ENCODE data around the gene AUTS2. TPM values are rescaled to one million over a fixed set of nuclear protein-coding genes. Genes with fewer than 3 reads are reported as not detected.

AUTS2 gene
- total RNA-seq, 1 experiment from 2014 or later = 256 TPM

DNA sequence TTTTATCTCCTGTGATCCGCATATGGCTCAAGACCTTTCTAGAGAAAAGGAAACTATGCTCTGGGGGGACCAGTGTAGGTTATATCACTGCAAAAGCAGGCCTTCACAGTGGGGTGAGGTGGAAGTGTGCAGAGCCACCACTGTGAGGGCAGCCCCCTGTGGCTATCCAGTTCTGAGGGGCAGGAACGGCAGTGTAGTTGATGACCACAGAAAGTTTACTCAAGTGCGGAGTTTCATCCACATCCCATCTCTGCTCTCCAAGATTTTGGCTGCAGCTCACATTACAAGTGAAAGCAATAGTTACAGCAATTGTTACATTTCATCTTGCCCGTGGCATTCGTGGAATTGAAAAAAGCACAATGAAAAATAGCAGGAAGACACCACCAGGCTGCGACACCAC is 1187.8 kb downstream of the AUTS2 start:
- DNase-seq = no peak

More for the DNA sequence above, 1187.8 kb downstream of the AUTS2 start:
- Mint-ChIP-seq H3K27ac (peak overlapping the region in 1 of 3 experiments; percentile 61; a peak in 3 of 7 replicates), H3K4me1 (peaks cover 8 to 12% of the 10 kb centered on the region in 2 experiments), H3K4me3 (no peak overlapping the region), H3K36me3 (ENCODE audit: insufficient read depth in 1 of 3, low read depth in 3 of 3) (peaks cover 77 to 99% (median 97%) of the 10 kb centered on the region in 3 experiments), H3K27me3 (ENCODE audit: low read depth) (peaks cover 2% of the 10 kb centered on the region; the same call in 1 of the 2 replicates), H3K9me3 (no peaks in the 10 kb centered on the region)
- no peaks in the 10 kb centered on the region for H3K79me1 ChIP-seq (ENCODE audit: insufficient read depth, low read depth, low read length, poor library complexity, severe bottlenecking)
- no peaks in the 10 kb centered on the region for H3K79me2 ChIP-seq (ENCODE audit: insufficient read depth, low read length)
- no peaks in the 10 kb centered on the region for H3K9me3 ChIP-seq (ENCODE audit: control insufficient read depth, low read depth, low read length)
- H3K9ac ChIP-seq (ENCODE audit: extremely low read depth, insufficient read length, low read length) = no peak overlapping the region
- H3K27me3 ChIP-seq (ENCODE audit: insufficient read depth, low read length) = no peaks in the 10 kb centered on the region
- no peak overlapping the region for H3K18ac ChIP-seq (ENCODE audit: insufficient read length, low read depth, low read length)
- H4K91ac ChIP-seq (ENCODE audit: insufficient read length, low read depth, low read length) = no peak overlapping the region
- WGBS (ENCODE audit: extremely low coverage, insufficient read length, low lambda C conversion rate) = no CpG with 5 or more reads among the region's 6 CpGs
- H2BK120ac ChIP-seq (ENCODE audit: low read depth, low read length, poor library complexity, severe bottlenecking) = no peak overlapping the region
- H2BK20ac ChIP-seq (ENCODE audit: low read depth, low read length, poor library complexity, severe bottlenecking) = no peak overlapping the region
- TF ChIP-seq, protein P1, sequence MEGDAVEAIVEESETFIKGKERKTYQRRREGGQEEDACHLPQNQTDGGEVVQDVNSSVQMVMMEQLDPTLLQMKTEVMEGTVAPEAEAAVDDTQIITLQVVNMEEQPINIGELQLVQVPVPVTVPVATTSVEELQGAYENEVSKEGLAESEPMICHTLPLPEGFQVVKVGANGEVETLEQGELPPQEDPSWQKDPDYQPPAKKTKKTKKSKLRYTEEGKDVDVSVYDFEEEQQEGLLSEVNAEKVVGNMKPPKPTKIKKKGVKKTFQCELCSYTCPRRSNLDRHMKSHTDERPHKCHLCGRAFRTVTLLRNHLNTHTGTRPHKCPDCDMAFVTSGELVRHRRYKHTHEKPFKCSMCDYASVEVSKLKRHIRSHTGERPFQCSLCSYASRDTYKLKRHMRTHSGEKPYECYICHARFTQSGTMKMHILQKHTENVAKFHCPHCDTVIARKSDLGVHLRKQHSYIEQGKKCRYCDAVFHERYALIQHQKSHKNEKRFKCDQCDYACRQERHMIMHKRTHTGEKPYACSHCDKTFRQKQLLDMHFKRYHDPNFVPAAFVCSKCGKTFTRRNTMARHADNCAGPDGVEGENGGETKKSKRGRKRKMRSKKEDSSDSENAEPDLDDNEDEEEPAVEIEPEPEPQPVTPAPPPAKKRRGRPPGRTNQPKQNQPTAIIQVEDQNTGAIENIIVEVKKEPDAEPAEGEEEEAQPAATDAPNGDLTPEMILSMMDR (conservative IDR thresholded peaks at IDR 0.05) = no peak
- no peak overlapping the region for H3K4me2 ChIP-seq (ENCODE audit: insufficient read depth, insufficient read length, low read length)
- H4K20me1 ChIP-seq (ENCODE audit: control insufficient read depth, insufficient read depth, insufficient read length) = no peaks in the 10 kb centered on the region
- H2BK5ac ChIP-seq (ENCODE audit: insufficient read length, low read length) = no peak overlapping the region
- no peak overlapping the region for H3T11ph ChIP-seq (ENCODE audit: low read length)
- H3K23me2 ChIP-seq (ENCODE audit: insufficient read length, low read depth, low read length, poor library complexity, severe bottlenecking) = no peaks in the 10 kb centered on the region
- no peak overlapping the region for H3K14ac ChIP-seq (ENCODE audit: insufficient read depth, low read length)
- no peak overlapping the region for H4K8ac ChIP-seq (replicated peaks; ENCODE audit: insufficient read length, low read depth, low read length)
- no peaks in the 10 kb centered on the region for H3K4me1 ChIP-seq (ENCODE audit: insufficient read depth, low read length)
- H2AFZ ChIP-seq (ENCODE audit: low read length) = no peak overlapping the region
- H3K4ac ChIP-seq (ENCODE audit: low read depth, low read length) = no peak overlapping the region
- no peak overlapping the region for H2AK5ac ChIP-seq (ENCODE audit: insufficient read length, low read length)
- no peak overlapping the region for H2BK15ac ChIP-seq (ENCODE audit: low read depth, low read length)
- H3K56ac ChIP-seq (ENCODE audit: insufficient read length, low read depth, low read length) = no peak overlapping the region
- no peak overlapping the region for H3K27ac ChIP-seq (ENCODE audit: insufficient read length, low read depth, low read length)
- no peak overlapping the region for H3K23ac ChIP-seq (ENCODE audit: insufficient read length, low read depth, low read length)
- H2BK12ac ChIP-seq (ENCODE audit: insufficient read length, low read depth, low read length) = no peak overlapping the region
- H4K5ac ChIP-seq (ENCODE audit: insufficient read length, low read depth, low read length) = no peak overlapping the region

All from H9 (cell line).